Measurements from ENCODE around the gene FAT1.

Gene FAT1

GRCh38 chr4:186724058-186724863 lies 605 bp upstream of the FAT1 start:
- DNase-seq: no peak

- no peak for DNase-seq
Observed at GRCh38 chr4:186722796-186723291, 812 bp downstream of the FAT1 start.

DNA sequence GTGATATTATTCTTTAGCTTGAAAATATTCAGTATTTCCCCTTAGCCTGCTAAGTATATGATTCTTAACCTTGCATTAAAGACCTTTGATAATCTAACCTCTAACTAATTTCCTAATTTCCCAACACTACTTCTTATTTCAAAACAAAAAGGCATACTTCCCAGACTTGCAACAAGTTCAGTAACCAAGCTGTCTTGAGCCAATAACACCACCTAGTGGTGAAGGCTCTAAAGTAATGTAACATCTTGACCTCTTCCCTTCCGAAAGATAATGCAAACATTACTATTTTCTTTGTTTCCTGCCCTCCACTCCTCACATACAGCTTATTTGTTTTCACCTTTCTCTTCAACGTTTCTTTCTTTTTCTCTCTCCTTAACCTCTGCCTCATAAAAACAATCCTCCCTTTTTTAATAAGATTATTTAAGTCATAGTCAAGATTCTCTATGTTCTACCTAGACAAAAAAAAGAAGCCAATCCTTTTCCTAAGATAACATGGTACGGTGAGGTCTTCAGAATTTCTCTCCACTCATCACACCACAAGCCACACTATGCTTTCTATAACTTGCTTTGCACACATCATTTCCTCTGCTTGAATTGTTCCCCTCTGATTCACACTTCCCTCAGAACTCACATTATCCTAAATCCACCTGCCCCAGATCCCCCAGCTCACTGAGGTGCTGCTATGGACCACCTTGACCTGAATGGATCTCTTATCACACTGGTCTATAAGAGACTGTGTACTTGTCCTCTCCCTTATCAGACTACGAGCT lies 3.5 kb downstream of the FAT1 start:
- no peak for DNase-seq

- no peak for DNase-seq
Observed at GRCh38 chr4:186717556-186717955, 6.1 kb downstream of the FAT1 start.

DNA sequence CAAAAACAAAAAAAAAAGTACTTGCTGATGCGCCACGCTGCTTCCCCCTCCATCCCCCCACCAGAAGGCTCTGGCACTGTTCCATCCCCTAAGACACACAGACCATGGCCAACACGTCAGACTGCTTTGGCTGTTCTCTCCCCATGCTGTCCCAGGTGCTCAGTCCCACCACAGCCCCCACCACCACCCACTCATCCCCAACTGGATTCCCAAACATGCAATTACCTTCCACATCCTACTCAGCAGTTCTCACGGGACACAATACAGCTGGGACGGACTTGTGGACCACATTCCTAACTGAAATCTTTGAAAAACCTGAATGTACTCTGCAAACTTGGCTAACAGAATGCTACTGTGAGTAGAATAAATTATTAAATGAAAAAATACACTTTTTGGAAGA lies 8.6 kb downstream of the FAT1 start:
- DNase-seq: no peak

GRCh38 chr4:186714006-186714675 lies 9.5 kb downstream of the FAT1 start:
- DNase-seq: no peak

DNA sequence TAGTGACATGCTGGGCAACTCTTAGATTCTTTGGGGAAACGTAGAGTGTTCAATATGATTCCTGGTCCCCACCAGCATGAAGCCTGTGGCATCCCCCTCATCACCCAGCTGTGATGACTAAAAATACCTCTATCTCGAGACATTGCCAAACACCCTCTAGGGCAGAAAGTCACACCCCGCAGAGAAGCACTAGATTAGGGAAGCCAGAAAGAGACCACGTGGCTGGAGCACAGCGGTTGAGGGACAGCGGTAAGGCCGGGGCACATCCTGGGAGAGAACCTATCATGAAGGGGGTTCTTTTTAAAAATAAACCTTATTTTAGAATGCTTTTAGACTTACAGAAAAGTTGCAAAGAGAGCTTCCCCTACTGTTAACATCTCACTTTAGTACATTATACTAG lies 11.0 kb downstream of the FAT1 start:
- no peak for DNase-seq

DNA sequence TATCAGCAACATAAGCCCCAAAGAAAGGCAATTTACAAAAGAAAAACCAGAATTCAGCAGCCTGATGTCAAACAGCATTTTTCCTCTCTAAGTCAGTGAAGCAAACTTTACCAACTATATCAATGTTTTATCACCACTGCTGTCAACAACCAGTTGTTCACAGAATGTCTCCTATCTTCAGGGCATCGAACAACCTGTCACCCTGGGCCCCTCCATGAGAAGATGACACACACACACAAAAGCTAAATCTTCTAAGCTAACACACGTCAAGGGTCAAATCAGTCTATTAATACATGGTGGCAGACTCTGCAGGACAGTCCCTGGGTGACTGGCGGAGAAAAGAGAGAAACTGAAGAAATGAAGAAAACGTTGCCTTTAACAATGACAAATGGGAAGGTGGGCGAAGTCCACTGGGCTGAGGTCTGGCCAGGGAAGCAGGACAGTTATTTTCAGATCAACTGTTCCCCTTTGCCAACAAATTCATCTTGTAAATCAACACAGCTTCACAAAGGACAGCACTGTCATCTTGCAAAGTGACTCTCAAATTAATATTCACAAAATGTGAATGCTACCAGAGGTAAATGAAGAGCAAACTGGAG lies 13.0 kb downstream of the FAT1 start:
- no peak for DNase-seq

- no peak for DNase-seq
Observed at GRCh38 chr4:186709517-186709916, 14.1 kb downstream of the FAT1 start.

DNA sequence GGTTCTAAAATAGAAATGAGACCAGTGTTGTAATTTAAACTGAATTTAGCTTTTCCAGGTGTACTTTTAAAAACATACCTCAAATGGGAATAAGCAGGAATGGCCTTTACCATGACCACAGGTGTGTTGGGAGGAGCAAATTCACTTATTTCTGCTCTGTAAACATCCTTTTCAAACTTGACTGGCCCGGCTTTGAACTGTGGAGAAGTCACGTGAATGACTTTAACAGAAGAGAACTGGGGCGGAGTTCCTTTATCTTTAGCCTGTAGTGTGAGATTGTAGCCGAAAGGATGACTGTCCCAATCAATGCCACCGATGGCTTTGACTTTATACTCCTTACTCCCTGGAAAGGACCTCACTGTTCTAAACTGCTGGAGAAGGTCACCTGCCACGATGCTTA lies 15.1 kb downstream of the FAT1 start:
- DNase-seq: no peak

DNA sequence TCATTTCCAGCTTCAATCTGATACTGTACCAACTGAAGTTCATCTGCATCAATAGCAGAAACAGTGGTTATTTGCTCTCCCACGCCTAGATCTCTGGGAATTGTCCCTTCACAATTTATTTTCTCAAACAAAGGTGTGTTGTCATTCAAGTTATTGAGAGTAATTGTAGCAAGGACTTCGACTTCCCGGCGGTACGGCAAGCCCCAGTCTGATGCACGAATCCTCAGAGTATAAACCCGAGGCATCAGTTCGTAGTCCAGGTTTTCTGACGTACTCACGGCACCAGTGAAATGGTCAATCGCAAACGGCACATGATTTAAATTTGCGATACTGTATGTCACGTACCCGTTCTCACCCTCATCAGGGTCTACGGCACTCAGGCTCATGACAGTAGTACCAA lies 15.7 kb downstream of the FAT1 start:
- no peak for DNase-seq

- no peak for DNase-seq
Observed at GRCh38 chr4:186707574-186707973, 16.1 kb downstream of the FAT1 start.

DNA sequence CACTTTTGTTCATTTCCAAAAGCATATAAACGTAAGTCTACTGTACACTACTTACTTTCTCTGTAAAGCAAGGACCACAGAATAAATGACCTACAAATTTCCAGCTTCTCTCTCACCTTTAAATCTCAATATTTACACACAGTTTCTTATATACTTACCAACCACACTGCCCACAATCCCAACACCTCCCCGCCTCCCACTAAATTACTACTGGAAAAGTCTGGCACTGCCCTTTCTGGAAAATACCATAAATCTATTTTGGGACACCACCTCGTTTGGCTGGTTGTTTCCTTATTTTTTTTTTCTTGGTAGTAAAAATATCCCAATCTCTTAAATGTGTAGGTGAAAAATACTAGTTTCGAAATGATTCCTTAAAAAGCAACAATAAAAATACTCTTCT lies 19.6 kb downstream of the FAT1 start:
- no peak for DNase-seq

DNA sequence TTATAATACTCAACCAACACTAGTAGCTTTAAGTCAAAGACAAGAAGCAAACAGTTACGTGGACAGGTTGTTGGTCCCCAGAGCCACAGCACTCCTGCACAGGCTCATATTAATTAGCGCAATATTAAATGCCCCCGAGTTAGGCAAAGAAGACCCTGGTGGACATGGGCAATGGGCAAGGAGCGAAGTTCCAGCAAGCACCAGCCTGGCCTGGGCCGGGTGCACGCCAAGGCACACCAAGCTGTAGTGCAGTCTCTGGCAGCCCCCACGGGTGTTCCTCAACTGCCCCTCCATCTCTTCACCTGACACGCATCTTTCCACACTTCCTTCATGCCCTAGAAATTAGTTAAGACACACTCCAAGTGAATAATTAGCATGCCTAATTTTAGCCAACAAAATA lies 20.1 kb downstream of the FAT1 start:
- no peak for DNase-seq

DNA sequence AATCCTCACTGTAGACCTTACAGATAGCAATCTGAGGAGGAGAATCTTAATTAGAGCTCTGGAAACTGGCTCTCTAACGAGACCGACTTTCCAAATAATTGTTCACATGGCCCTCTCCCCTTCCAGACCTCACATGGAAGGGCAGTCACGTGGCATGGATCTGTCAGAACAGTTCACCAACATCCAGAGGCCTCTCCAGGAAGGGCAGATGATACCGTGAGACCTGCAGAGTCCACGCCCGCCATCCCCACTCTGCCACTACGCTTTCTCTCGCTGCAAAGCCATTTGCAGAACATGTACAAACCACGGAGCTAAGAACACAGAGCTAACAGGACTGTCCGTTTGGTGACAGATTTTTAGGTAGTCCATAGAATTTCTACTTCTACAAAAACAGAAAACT lies 20.7 kb downstream of the FAT1 start:
- DNase-seq: no peak

DNA sequence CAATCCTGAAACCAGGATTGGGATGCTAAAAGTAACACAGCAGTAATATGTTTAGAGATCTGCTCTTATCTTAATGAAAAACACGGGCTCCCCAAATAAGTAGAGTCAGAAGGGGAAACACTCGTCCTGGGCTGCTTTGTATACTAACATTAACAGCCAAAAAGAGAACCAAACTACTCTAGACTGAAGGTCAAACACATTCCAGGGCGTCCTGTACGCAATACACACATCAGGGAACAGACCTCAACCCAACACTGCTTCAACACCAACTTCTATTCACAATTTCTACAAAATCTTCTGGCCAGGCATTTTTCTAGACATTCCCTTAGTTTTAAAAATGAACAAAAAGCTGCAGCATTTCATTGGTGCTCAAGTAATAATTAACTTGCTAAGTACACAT lies 21.4 kb downstream of the FAT1 start:
- no peak for DNase-seq

DNA sequence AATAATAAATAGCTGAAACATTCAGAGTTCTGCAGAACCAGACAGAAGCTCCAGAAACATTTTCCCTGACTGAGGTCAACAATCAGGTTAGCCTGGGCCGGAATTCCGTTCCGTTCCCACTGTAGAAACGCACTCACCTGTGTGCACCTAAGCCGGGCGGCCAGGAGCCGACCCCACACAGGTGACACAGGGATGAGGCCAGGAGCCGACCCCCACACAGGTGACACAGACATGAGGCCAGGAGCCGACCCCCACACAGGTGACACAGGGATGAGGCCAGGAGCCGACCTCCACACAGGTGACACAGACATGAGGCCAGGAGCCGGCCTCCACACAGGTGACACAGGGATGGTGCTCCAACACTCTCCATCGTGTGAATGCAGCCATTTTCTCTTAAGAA lies 21.9 kb downstream of the FAT1 start:
- DNase-seq: no peak

- no peak for DNase-seq
Observed at GRCh38 chr4:186701273-186701672, 22.4 kb downstream of the FAT1 start.

DNA sequence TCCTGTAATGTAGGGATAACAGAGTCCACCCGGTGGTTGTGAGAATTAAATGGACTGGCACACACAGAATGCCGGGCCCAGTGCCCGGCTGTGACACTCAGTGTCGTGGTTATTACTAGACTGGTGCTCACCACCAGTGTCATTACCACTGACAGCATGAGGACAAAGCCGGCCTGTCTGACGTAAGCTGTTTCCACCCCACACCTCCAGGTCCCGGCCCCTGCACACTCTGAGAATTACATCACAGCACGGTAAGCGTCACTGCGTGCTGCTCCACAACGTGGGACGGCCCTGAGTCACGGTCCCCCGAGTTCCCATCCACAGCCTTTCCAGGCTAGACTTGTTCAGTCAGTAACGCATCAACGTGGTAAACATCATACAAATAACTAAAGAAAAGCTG lies 22.9 kb downstream of the FAT1 start:
- no peak for DNase-seq

DNA sequence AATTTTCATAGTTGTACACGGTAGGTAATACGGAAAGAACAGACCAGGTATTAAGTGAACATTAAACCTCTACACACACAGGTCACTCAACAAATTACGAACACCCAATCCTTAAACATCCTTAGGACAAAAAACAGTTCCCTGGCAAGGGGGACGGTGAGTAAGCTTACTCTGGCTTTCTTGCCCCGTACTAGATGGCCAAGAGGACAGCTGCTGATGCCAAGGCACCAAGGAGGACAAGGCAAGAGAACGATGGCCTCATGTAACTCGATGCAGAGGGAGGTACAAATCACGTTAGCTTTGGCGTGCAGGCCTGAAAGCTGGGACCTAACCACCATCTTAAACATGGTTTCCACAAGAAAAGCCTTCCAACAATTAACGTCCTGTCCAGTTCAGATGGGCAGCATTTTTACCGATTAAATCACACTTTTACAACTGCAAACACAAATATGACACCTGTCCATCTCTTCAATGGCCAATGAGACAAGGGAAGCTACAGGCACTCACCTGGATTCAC lies 23.7 kb downstream of the FAT1 start:
- no peak for DNase-seq

DNA sequence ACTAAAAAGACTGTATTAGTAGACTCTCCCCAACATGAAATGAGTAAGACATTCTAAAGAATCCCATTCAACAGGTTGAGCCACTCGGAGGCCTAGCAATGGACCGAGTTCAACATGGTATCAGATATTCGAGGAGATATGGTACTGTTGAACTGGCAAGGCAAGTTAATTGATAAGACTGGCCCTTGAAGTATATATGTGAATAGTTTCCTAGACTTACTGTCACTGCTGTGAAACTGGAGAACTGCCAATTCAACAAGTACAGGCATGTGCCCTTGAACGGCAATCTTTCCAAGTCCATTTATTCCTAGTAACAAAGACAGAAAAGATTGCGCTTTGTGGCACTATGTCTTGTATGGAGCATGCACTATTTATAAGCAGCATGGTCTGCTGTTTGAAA lies 24.4 kb downstream of the FAT1 start:
- no peak for DNase-seq

GRCh38 chr4:186698525-186698924 lies 25.1 kb downstream of the FAT1 start:
- no peak for DNase-seq

- no peak for DNase-seq
Observed at GRCh38 chr4:186698028-186698427, 25.6 kb downstream of the FAT1 start.

All from NK-92 treated with Interleukin-12 subunit alpha and Interleukin-12 subunit beta, amount 100 ng/mL, for 24 hours (cell line).